Sigmoid colon (tissue), 7 donors: ENCODE data around the gene VSTM2L. TPM values are rescaled to one million over a fixed set of nuclear protein-coding genes. Genes with fewer than 3 reads are reported as not detected.

ENCODE experiments used
- DNase-seq: peaks from one replicate; pipeline ENCODE4 v3.0.0-alpha.2; 2019
- H3K27ac ChIP-seq, 4 donors: fragments of 200-600 bp; sonication (generic); one replicate each; pipeline ENCODE4 v1.5.1; 2016 to 2019; ENCODE audit warnings: mild to moderate bottlenecking in 1 of 4
- H3K27me3 ChIP-seq, 3 donors: fragments of 200-600 bp; sonication (generic); one replicate each; pipeline ENCODE4 v1.5.1; 2019; ENCODE audit warnings: mild to moderate bottlenecking in 1 of 3
- H3K36me3 ChIP-seq, 4 donors: fragments of 200-600 bp; sonication (generic); one replicate each; pipeline ENCODE4 v1.5.1; 2016 to 2019
- H3K4me1 ChIP-seq, 4 donors: fragments of 200-600 bp; sonication (generic); one replicate each; pipeline ENCODE4 v1.5.1; 2017 to 2019
- H3K4me3 ChIP-seq, 4 donors: fragments of 200-600 bp; sonication (generic); one replicate each; pipeline ENCODE4 v1.5.1; 2017 to 2019; ENCODE audit warnings: mild to moderate bottlenecking in 2 of 4, moderate library complexity in 1 of 4
- H3K9me3 ChIP-seq, 4 donors: fragments of 200-600 bp in 3 of 4; sonication (generic) in 3 of 4; one replicate each; pipeline versions ENCODE4 v1.5.1 to v1.6.1; 2013 to 2019
- CTCF ChIP-seq, 4 experiments: fragments of 450-650 bp in 3 of 4; fragments of 200-600 bp in 1 of 4; IDR thresholded peaks; one replicate each; pipeline ENCODE4 v1.5.1; 2016 to 2019; ENCODE audit warnings: antibody characterized with exemption in 4 of 4, mild to moderate bottlenecking in 3 of 4, moderate library complexity in 2 of 4
- EP300 ChIP-seq, 4 donors: sonication (generic); formaldehyde crosslinking; IDR thresholded peaks; one replicate each; pipeline ENCODE4 v1.6.1; 2017; ENCODE audit warnings: antibody characterized with exemption in 4 of 4
- POLR2A ChIP-seq, 2 donors: fragments of 450-650 bp; IDR thresholded peaks; one replicate each; pipeline ENCODE4 v1.6.1; 2016; ENCODE audit warnings: antibody characterized with exemption in 2 of 2, mild to moderate bottlenecking in 2 of 2, moderate library complexity in 2 of 2
- POLR2AphosphoS5 ChIP-seq, 4 donors: sonication (generic); formaldehyde crosslinking; IDR thresholded peaks; one replicate each; pipeline ENCODE4 v1.6.1; 2017; ENCODE audit warnings: antibody characterized with exemption in 4 of 4
- WGBS, 2 donors: extraction: QIAGEN DNeasy Blood & Tissue Kit; methylation state at CpG; one replicate each; pipeline ENCODE4 v1.1.7; 2013; 5-methylcytosine and 5-hydroxymethylcytosine counted together
- intact Hi-C: fragments of 100-400 bp; cut with DNase I; formaldehyde crosslinking; loops from one replicate; pipeline ENCODE4 v1.15.1; 2023
- polyA plus RNA-seq, 3 donors: library from polyadenylated mRNA; stranded (reverse); fragments of 200-250 nt; gene quantifications; one replicate each; pipeline ENCODE4 v1.2.3, GENCODE V29; 2013
- total RNA-seq, 4 donors: library from RNA; depleted of rRNA; stranded (reverse); fragments of >200 nt; gene quantifications; one replicate each; pipeline ENCODE4 v1.1.0, GENCODE V29; 2016
- donor health status: healthy with polysubstance abuse.
- donor health status: Bipolar disorder and iron deficiency.
- donor health status: healthy.

Gene VSTM2L
- total and polyA plus RNA-seq, 7 donors, result 1.5 to 3.4 (median 2.5) TPM; not detected in 2

GRCh38 chr20:37920270-37920669 is 17.3 kb downstream of the VSTM2L start:
- Histone ChIP-seq H3K36me3 (no peaks in the 10 kb centered on the region), H3K4me1 (peaks cover 0 to 16% (median 12%) of the 10 kb centered on the region in 4 donors), H3K9me3 (no peaks in the 10 kb centered on the region), H3K27ac (no peak overlapping the region), H3K27me3 (peaks cover 0 to 35% (median 0%) of the 10 kb centered on the region in 3 donors), H3K4me3 (no peak overlapping the region)
- no peak for DNase-seq
- TF ChIP-seq EP300 (IDR thresholded peaks at IDR 0.05) (no peak), POLR2AphosphoS5 (IDR thresholded peaks at IDR 0.05) (no peak), POLR2A (IDR thresholded peaks at IDR 0.05) (no peak), CTCF (IDR thresholded peaks at IDR 0.05) (no peak)
- intact Hi-C loops, result no loop called here
- WGBS, 2 donors, result 30 to 35% methylated on average over 6 of the region's 6 CpGs

- TF ChIP-seq CTCF (IDR thresholded peaks at IDR 0.05) (no peak), EP300 (IDR thresholded peaks at IDR 0.05) (no peak), POLR2A (IDR thresholded peaks at IDR 0.05) (no peak), POLR2AphosphoS5 (IDR thresholded peaks at IDR 0.05) (no peak)
- WGBS, 2 donors, result 23 to 76% methylated on average over 1 of the region's 1 CpG
These were observed 17.9 kb downstream of the VSTM2L start for GRCh38 chr20:37920679-37921322.

GRCh38 chr20:37921341-37921929 is 18.5 kb downstream of the VSTM2L start:
- no peaks in the 10 kb centered on the region for H3K36me3 ChIP-seq

More at GRCh38 chr20:37920679-37921322, 17.9 kb downstream of the VSTM2L start:
- intact Hi-C loops, result no loop called here
- no peak overlapping the region for H3K4me3 ChIP-seq
- H3K36me3 ChIP-seq, result no peaks in the 10 kb centered on the region
- no peak overlapping the region for H3K27ac ChIP-seq
- H3K4me1 ChIP-seq, result peaks cover 0 to 11% (median 7%) of the 10 kb centered on the region in 4 donors
- DNase-seq, result no peak
- H3K27me3 ChIP-seq, result peaks cover 0 to 29% (median 0%) of the 10 kb centered on the region in 3 donors
- H3K9me3 ChIP-seq, result no peaks in the 10 kb centered on the region

GRCh38 chr20:37922016-37922415 is 19.1 kb downstream of the VSTM2L start:
- intact Hi-C loops, result no loop called here
- TF ChIP-seq EP300 (IDR thresholded peaks at IDR 0.05) (no peak), POLR2A (IDR thresholded peaks at IDR 0.05) (no peak), POLR2AphosphoS5 (IDR thresholded peaks at IDR 0.05) (no peak), CTCF (IDR thresholded peaks at IDR 0.05) (no peak)
- Histone ChIP-seq H3K36me3 (no peaks in the 10 kb centered on the region), H3K27ac (no peak overlapping the region), H3K27me3 (peaks cover 0 to 17% (median 0%) of the 10 kb centered on the region in 3 donors), H3K4me3 (no peak overlapping the region), H3K9me3 (no peaks in the 10 kb centered on the region), H3K4me1 (peaks cover 0 to 4% (median 0%) of the 10 kb centered on the region in 4 donors)
- no peak for DNase-seq
- WGBS, 2 donors, result 88 to 90% methylated on average over 3 of the region's 3 CpGs

More at GRCh38 chr20:37921341-37921929, 18.5 kb downstream of the VSTM2L start:
- Histone ChIP-seq H3K27ac (no peak overlapping the region), H3K9me3 (no peaks in the 10 kb centered on the region), H3K4me1 (peaks cover 0 to 4% (median under 1%) of the 10 kb centered on the region in 4 donors), H3K4me3 (no peak overlapping the region), H3K27me3 (peaks cover 0 to 23% (median 0%) of the 10 kb centered on the region in 3 donors)
- no peak for DNase-seq
- no peak for TF ChIP-seq POLR2A (IDR thresholded peaks at IDR 0.05)
- no peak for TF ChIP-seq POLR2AphosphoS5 (IDR thresholded peaks at IDR 0.05)
- no peak for TF ChIP-seq CTCF (IDR thresholded peaks at IDR 0.05)
- no peak for TF ChIP-seq EP300 (IDR thresholded peaks at IDR 0.05)
- intact Hi-C loops, result no loop called here
- 70 to 80% methylated on average over 6 of the region's 6 CpGs for WGBS, 2 donors
